Measurements from ENCODE around the gene ATP9B.

DNA sequence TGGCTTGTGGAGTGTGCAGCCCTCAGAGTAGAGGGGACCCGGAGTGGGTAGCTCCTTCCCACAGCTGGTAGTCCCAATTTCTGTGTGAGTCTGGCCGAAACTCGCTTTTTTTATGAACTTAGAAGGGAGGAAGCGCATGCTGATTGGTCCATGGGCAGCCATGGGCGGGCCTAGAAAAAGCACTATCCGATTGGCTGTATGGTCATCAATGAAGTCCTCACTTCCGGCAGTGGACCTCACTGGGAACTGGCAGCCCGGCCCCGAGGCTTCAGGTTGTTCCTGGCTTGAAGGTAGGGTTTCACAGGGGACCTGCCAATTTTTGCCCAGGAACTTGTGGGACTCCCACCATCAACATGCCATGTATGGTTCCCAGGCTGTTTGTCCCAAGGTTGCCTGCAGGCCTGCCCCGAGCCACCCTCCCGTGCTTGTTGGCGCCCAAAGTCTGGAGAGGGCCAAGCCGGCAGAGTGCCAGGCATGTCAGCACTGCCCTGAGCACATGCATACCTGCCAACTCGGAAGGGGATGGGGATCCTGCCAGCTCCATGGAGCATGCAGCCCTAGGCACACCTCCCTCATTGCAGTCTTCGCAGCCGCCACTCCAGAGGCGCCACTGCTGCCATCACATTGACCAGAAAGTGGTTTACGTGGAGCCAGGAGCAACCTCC is 98.5 kb downstream of the ATP9B start:
- TF ChIP-seq POLR2A (IDR thresholded peaks at IDR 0.05; ENCODE audit: low read depth, low read length) (no peak), POLR2AphosphoS5 (IDR thresholded peaks at IDR 0.05; ENCODE audit: low read depth, low read length) (no peak), TAF1 (IDR thresholded peaks at IDR 0.05; ENCODE audit: low read depth, low read length) (no peak), PAX5 (IDR thresholded peaks at IDR 0.05; ENCODE audit: insufficient read depth, low read length, severe bottlenecking) (no peak), POU2F2 (IDR thresholded peaks at IDR 0.05; ENCODE audit: low read depth, low read length) (no peak), SPI1 (IDR thresholded peaks at IDR 0.05; ENCODE audit: low read depth, low read length) (no peak)

Measured in GM12891 (cell line).